CD4-positive, alpha-beta T cell treated with Interleukin-17A for 4 hours (primary cell): Measurements from ENCODE around the gene DUSP22.
"Not testable (repeated sequence)": the region's sequence is repeated elsewhere in the genome, so short reads cannot be mapped to it uniquely, and the experiment has no call there.

Source experiments
- DNase-seq: peaks from one replicate; pipeline ENCODE4 v3.0.0-alpha.2; 2020; ENCODE audit warnings: mixed read lengths

The DUSP22 gene

GRCh38 chr6:325161-325860 is 33.0 kb downstream of the DUSP22 start:
- not testable (repeated sequence) for DNase-seq

GRCh38 chr6:326066-326465 is 33.8 kb downstream of the DUSP22 start:
- DNase-seq: not testable (repeated sequence)

- DNase-seq: no peak
Measured at GRCh38 chr6:326896-327537, 34.7 kb downstream of the DUSP22 start.

- DNase-seq: no peak
Measured at GRCh38 chr6:327538-328116, 35.3 kb downstream of the DUSP22 start.

- no peak for DNase-seq
Measured at GRCh38 chr6:328136-328670, 35.9 kb downstream of the DUSP22 start.

- no peak for DNase-seq
Measured at GRCh38 chr6:328924-329323, 36.6 kb downstream of the DUSP22 start.

GRCh38 chr6:329888-330691 is 37.8 kb downstream of the DUSP22 start:
- DNase-seq: no peak

- no peak for DNase-seq
Measured at GRCh38 chr6:330948-331347, 38.7 kb downstream of the DUSP22 start.

GRCh38 chr6:331622-332521 is 39.6 kb downstream of the DUSP22 start:
- no peak for DNase-seq

GRCh38 chr6:332671-333070 is 40.4 kb downstream of the DUSP22 start:
- no peak for DNase-seq

- no peak for DNase-seq
Measured at GRCh38 chr6:333379-334002, 41.2 kb downstream of the DUSP22 start.

- no peak for DNase-seq
Measured at GRCh38 chr6:334536-335510, 42.5 kb downstream of the DUSP22 start.

- DNase-seq: no peak
Measured at GRCh38 chr6:335572-335971, 43.3 kb downstream of the DUSP22 start.

GRCh38 chr6:336159-337114 is 44.1 kb downstream of the DUSP22 start:
- no peak for DNase-seq

- peak; percentile 38 for DNase-seq
Measured at GRCh38 chr6:337805-338368, 45.6 kb downstream of the DUSP22 start.

GRCh38 chr6:338815-339262 is 46.6 kb downstream of the DUSP22 start:
- DNase-seq: no peak

GRCh38 chr6:339480-339879 is 47.2 kb downstream of the DUSP22 start:
- no peak for DNase-seq

- no peak for DNase-seq
Measured at GRCh38 chr6:340186-340955, 48.1 kb downstream of the DUSP22 start.
